K562 (cell line): ENCODE data around the gene NAGPA. TPM values are rescaled to one million over a fixed set of nuclear protein-coding genes. Genes with fewer than 3 reads are reported as not detected.
"Not testable (repeated sequence)": the region's sequence is repeated elsewhere in the genome, so short reads cannot be mapped to it uniquely, and the experiment has no call there.

Experiments used
- ATAC-seq: fragments of 200-7000 bp; cut with Tn5 transposase; 3 replicates; pipeline ENCODE4 v1.9.1; 2020; ENCODE audit warnings: moderate library complexity
- BruUV-seq: library from RNA; stranded (reverse); fragments of 400-500 nt; replicated peaks from 2 replicates; lab custom pipeline; 2021; lab: Mats Ljungman, UMichigan
- CTCF ChIA-PET: fragments of 300-600 bp; formaldehyde crosslinking; extraction: SDS; loops from one replicate; lab custom pipeline; 2021; ENCODE audit warnings: low intra/inter-chr PET ratio; lab: Yijun Ruan, JAX
- POLR2A ChIA-PET: fragments of 300-600, 350-650 bp; sonication (Branson Sonifier 250); formaldehyde crosslinking; extraction: SDS; loops from one replicate; lab custom pipeline; 2021; ENCODE audit warnings: antibody characterized with exemption, inconsistent platforms; lab: Yijun Ruan, JAX
- DNase-seq, 4 experiments: peaks; one replicate each; pipeline versions ENCODE4 v3.0.0 to v3.0.0-alpha.2; 2011 to 2018; ENCODE audit warnings: low spot score in 3 of 4, mixed read lengths in 3 of 4; ENCODE audit errors: extremely low read depth in 1 of 4
- FAIRE-seq: peaks from 2 replicates; lab custom pipeline; 2011; peaks lifted over from hg19 to GRCh38; lab: Jason Lieb, UNC
- H2AFZ ChIP-seq: 2 replicates; pipeline ENCODE4 v1.6.0; 2011; ENCODE audit warnings: low read depth, low read length, control low read depth, inconsistent platforms
- H3K27ac ChIP-seq: fragments of 200-600 bp; 3 replicates; pipeline ENCODE4 v1.8.0; 2011; ENCODE audit warnings: low read depth, mild to moderate bottlenecking, control low read depth, inconsistent platforms, low read length, moderate library complexity, mixed read lengths; ENCODE audit errors: extremely low read depth
- H3K27me3 ChIP-seq, 2 experiments: fragments of 300-600 bp in 1 of 2; 2 replicates in 1 of 2; 3 replicates in 1 of 2; pipeline versions ENCODE4 v1.6.0 to v1.8.0; 2011; ENCODE audit warnings: inconsistent platforms in 2 of 2, low read length in 2 of 2, mild to moderate bottlenecking in 1 of 2, mixed read lengths in 1 of 2, moderate library complexity in 1 of 2; ENCODE audit not compliant: control insufficient read depth in 2 of 2, insufficient read depth in 2 of 2
- H3K36me3 ChIP-seq: fragments of 300-600 bp; 3 replicates; pipeline ENCODE4 v1.8.0; 2011; ENCODE audit warnings: mild to moderate bottlenecking, low read length, inconsistent platforms; ENCODE audit not compliant: control insufficient read depth, insufficient read depth
- H3K4me1 ChIP-seq, 2 experiments: fragments of 200-600 bp in 1 of 2; replicated peaks in 1 of 2; 2 replicates in 1 of 2; 3 replicates in 1 of 2; pipeline versions ENCODE4 v1.5.1 to v1.8.0; 2011; ENCODE audit warnings: inconsistent platforms in 2 of 2, low read length in 2 of 2, mild to moderate bottlenecking in 1 of 2, mixed read lengths in 1 of 2, moderate library complexity in 1 of 2; ENCODE audit not compliant: control insufficient read depth in 2 of 2, insufficient read depth in 2 of 2
- H3K4me2 ChIP-seq: 2 replicates; pipeline ENCODE4 v1.6.1; 2011; ENCODE audit warnings: low read length, control low read depth, inconsistent platforms, mixed read lengths; ENCODE audit not compliant: insufficient read depth
- H3K4me3 ChIP-seq: fragments of 200-600 bp; sonication (generic), shearing (Covaris generic); 2 replicates; pipeline ENCODE4 v1.5.1; 2016; ENCODE audit warnings: control low read depth, inconsistent platforms
- H3K79me2 ChIP-seq: fragments of 200-600 bp; 3 replicates; pipeline ENCODE4 v1.8.0; 2011; ENCODE audit warnings: low read length, inconsistent platforms; ENCODE audit not compliant: control insufficient read depth, insufficient read depth
- H3K9ac ChIP-seq, 2 experiments: 2 replicates each; pipeline versions ENCODE4 v1.6.0 to v1.6.1; 2011; ENCODE audit warnings: low read depth in 2 of 2, low read length in 2 of 2, control low read depth in 1 of 2, inconsistent platforms in 1 of 2, mild to moderate bottlenecking in 1 of 2, mixed read lengths in 1 of 2; ENCODE audit not compliant: insufficient read depth in 1 of 2
- H3K9me1 ChIP-seq: one replicate; pipeline ENCODE4 v1.6.0; 2011; ENCODE audit warnings: inconsistent platforms, mild to moderate bottlenecking, low read length, moderate library complexity; ENCODE audit not compliant: control insufficient read depth, insufficient read depth
- H3K9me3 ChIP-seq: replicated peaks from 2 replicates; pipeline ENCODE4 v1.5.1; 2011; ENCODE audit warnings: low read depth, low read length, inconsistent platforms; ENCODE audit not compliant: control insufficient read depth, insufficient read depth
- H4K20me1 ChIP-seq: replicated peaks from 2 replicates; pipeline ENCODE4 v1.6.1; 2011; ENCODE audit warnings: low read length, inconsistent platforms, mixed read lengths; ENCODE audit not compliant: control insufficient read depth, insufficient read depth
- BCOR ChIP-seq: fragments of 450-650 bp; IDR thresholded peaks from 2 replicates; pipeline ENCODE4 v1.6.1; 2016
- RBM25 ChIP-seq: fragments of 200-400 bp; formaldehyde crosslinking; IDR thresholded peaks from 2 replicates; pipeline ENCODE4 v1.6.1; 2018; ENCODE audit warnings: low read length, low read depth, moderate library complexity; ENCODE audit not compliant: severe bottlenecking
- ZBTB34 ChIP-seq: fragments of 250-450 bp; sonication (Bioruptor Pico); IDR thresholded peaks from 2 replicates; pipeline ENCODE4 v1.8.0; 2021; ENCODE audit warnings: mild to moderate bottlenecking, moderate library complexity
- ZKSCAN1 ChIP-seq: fragments of 150-350 bp; IDR thresholded peaks from 2 replicates; pipeline ENCODE4 v1.6.1; 2016; ENCODE audit warnings: low read depth, low read length
- WGBS: fragments of 100-300 bp; shearing (Covaris generic); methylation state at CpG from one replicate; pipeline ENCODE4 v1.1.6; 2016; ENCODE audit warnings: low coverage, mixed read lengths; ENCODE audit not compliant: insufficient coverage; ENCODE audit errors: missing lambda C conversion rate; 5-methylcytosine and 5-hydroxymethylcytosine counted together
- in situ Hi-C: fragments of 300-500 bp; cut with MboI; formaldehyde crosslinking; loops from 4 replicates; pipeline ENCODE4 v1.15.0; 2018; ENCODE audit warnings: inconsistent platforms, mixed read lengths
- intact Hi-C: fragments of 100-400 bp; cut with micrococcal nuclease; formaldehyde crosslinking; loops from 2 replicates; pipeline ENCODE4 v1.14.2; 2022
- polyA plus RNA-seq, 8 experiments: library from polyadenylated mRNA; depleted of rRNA in 4 of 8; stranded (reverse) in 5 of 8; unstranded in 3 of 8; fragments of >200 nt; fragmentation: Nextera tagmentation in 2 of 8; fragmentation: Illumina TruSeq in 1 of 8; extraction: Ambion mirVana in 2 of 8; extraction: Trizol in 1 of 8; gene quantifications; 2 replicates each; pipeline versions ENCODE4 v1.2.1 to v1.2.3, GENCODE V29; 2011 to 2014; ENCODE audit warnings: inconsistent platforms in 1 of 8, missing spikeins in 1 of 8
- total RNA-seq, 7 experiments: library from RNA; depleted of rRNA in 6 of 7; stranded (reverse); fragments of >200 nt in 6 of 7; fragmentation: Illumina TruSeq in 2 of 7; extraction: Trizol in 2 of 7; gene quantifications; 2 replicates each; pipeline versions ENCODE4 v1.2.1 to v1.2.3, GENCODE V29; 2011 to 2021; ENCODE audit warnings: low replicate concordance in 1 of 7

NAGPA gene
- total and polyA plus RNA-seq, 9 of the 15 experiments (the other 6 are each of a cell fraction or from before 2014, with no cell fraction given): 0.15 to 12.7 (median 4.6) TPM

GRCh38 chr16:5045499-5046115 lies 11.9 kb upstream of the NAGPA start:
- H3K9ac ChIP-seq: no peak overlapping the region
- no peaks in the 10 kb centered on the region for H3K9me3 ChIP-seq
- H3K27ac ChIP-seq: no peak overlapping the region
- peaks cover 38 to 48% of the 10 kb centered on the region in 2 experiments for H3K27me3 ChIP-seq
- POLR2A ChIA-PET: interaction anchor here (1.1 to 2.7 kb wide), 2 partner anchors 11 kb away, joined by 4 to 10 read pairs; partner anchors contain the start of gene NAGPA
- H3K9me1 ChIP-seq: no peaks in the 10 kb centered on the region
- in situ Hi-C loops (no loop called here), intact Hi-C loops (no loop called here)
- ATAC-seq (no peak), FAIRE-seq (no peak), DNase-seq (no peak)
- H3K4me1 ChIP-seq: no peaks in the 10 kb centered on the region; a peak in 1 of 5 replicates
- CTCF ChIA-PET: interaction anchor here (0.5 kb wide), 1 partner anchor 576 kb away, joined by 3 read pairs; no protein-coding TSS in a partner anchor
- H3K4me2 ChIP-seq: no peak overlapping the region
- H3K4me3 ChIP-seq: no peak overlapping the region
- no peak for TF ChIP-seq ZKSCAN1
- peak; percentile 54 for TF ChIP-seq RBM25
- TF ChIP-seq ZBTB34 (CRISPR knock-in tag): no peak
- TF ChIP-seq BCOR: peak; percentile 49; the same call in 1 of the 2 replicates
- WGBS: 7% methylated on average over 10 of the region's 10 CpGs
- no peak overlapping the region for H2AFZ ChIP-seq
- peaks cover 18% of the 10 kb centered on the region for H4K20me1 ChIP-seq
- H3K79me2 ChIP-seq: no peaks in the 10 kb centered on the region
- no peaks in the 10 kb centered on the region for H3K36me3 ChIP-seq
- BruUV-seq: no TSS peak

- H3K4me3 ChIP-seq, H3K9me3 ChIP-seq, H3K4me1 ChIP-seq, FAIRE-seq, DNase-seq, in situ Hi-C loops, H3K27ac ChIP-seq, H3K79me2 ChIP-seq, H3K9me1 ChIP-seq, BruUV-seq, ATAC-seq, intact Hi-C loops, H2AFZ ChIP-seq, H3K4me2 ChIP-seq, H3K9ac ChIP-seq, CTCF ChIA-PET, H3K36me3 ChIP-seq: not testable (repeated sequence)
- POLR2A ChIA-PET: interaction anchor here (0.6 to 2.7 kb wide), 3 partner anchors 10 to 30 kb away, joined by 3 to 10 read pairs (median 4); partner anchors contain the start of gene NAGPA
- Histone ChIP-seq H4K20me1 (peaks cover 18% of the 10 kb centered on the region), H3K27me3 (peaks cover 44 to 53% of the 10 kb centered on the region in 2 experiments)
- WGBS: 3% methylated on average over 11 of the region's 11 CpGs
Observed at GRCh38 chr16:5044581-5044980, 10.8 kb upstream of the NAGPA start.
